Measurements from ENCODE around the gene RXRA. TPM values are rescaled to one million over a fixed set of nuclear protein-coding genes. Genes with fewer than 3 reads are reported as not detected.

RXRA gene
- polyA plus RNA-seq, 1 donor from 2014 or later: 2.7 TPM

DNA sequence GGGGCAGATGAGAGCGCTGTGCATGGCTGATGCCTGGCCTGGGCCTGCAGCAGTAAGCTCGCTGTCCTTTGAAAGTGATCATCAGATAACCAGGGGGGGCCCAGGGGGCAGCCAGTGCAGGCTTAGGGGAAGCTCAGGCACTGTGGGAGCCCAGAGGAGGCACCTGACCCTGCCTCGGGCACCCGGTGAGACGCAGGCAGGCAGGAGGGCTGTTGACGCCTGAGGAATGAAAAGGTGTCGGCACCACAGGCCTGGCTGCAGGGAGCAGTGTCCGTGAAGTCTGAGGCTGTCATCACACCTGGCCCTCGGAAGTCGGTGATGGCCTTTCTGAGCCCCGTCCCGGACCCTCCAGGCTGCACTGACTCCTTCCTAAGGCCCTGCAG, 84.6 kb downstream of the RXRA start:
- no peaks in the 10 kb centered on the region for H3F3A ChIP-seq (ENCODE audit: insufficient read depth, low read length, poor library complexity, severe bottlenecking)
- H3K9ac ChIP-seq (ENCODE audit: low read length): no peak overlapping the region
- no peak overlapping the region for H2AFZ ChIP-seq (ENCODE audit: low read depth, low read length)
- no peaks in the 10 kb centered on the region for H4K20me1 ChIP-seq (ENCODE audit: insufficient read depth)
- no peaks in the 10 kb centered on the region for H3K79me2 ChIP-seq (replicated peaks; ENCODE audit: insufficient read depth, low read length)
- TF ChIP-seq RAD21 (conservative IDR thresholded peaks at IDR 0.05): no peak
- TF ChIP-seq POLR2AphosphoS5 (IDR thresholded peaks at IDR 0.05): no peak
- no peak for TF ChIP-seq CTCF (IDR thresholded peaks at IDR 0.05; ENCODE audit: poor library complexity, severe bottlenecking)
- no peak for TF ChIP-seq SMC3 (conservative IDR thresholded peaks at IDR 0.05; ENCODE audit: poor library complexity)
- no peak for TF ChIP-seq EP300 (conservative IDR thresholded peaks at IDR 0.05; ENCODE audit: poor library complexity, severe bottlenecking)
- TF ChIP-seq TAF1 (IDR thresholded peaks at IDR 0.05; ENCODE audit: low read depth): no peak
- TF ChIP-seq, protein P1, sequence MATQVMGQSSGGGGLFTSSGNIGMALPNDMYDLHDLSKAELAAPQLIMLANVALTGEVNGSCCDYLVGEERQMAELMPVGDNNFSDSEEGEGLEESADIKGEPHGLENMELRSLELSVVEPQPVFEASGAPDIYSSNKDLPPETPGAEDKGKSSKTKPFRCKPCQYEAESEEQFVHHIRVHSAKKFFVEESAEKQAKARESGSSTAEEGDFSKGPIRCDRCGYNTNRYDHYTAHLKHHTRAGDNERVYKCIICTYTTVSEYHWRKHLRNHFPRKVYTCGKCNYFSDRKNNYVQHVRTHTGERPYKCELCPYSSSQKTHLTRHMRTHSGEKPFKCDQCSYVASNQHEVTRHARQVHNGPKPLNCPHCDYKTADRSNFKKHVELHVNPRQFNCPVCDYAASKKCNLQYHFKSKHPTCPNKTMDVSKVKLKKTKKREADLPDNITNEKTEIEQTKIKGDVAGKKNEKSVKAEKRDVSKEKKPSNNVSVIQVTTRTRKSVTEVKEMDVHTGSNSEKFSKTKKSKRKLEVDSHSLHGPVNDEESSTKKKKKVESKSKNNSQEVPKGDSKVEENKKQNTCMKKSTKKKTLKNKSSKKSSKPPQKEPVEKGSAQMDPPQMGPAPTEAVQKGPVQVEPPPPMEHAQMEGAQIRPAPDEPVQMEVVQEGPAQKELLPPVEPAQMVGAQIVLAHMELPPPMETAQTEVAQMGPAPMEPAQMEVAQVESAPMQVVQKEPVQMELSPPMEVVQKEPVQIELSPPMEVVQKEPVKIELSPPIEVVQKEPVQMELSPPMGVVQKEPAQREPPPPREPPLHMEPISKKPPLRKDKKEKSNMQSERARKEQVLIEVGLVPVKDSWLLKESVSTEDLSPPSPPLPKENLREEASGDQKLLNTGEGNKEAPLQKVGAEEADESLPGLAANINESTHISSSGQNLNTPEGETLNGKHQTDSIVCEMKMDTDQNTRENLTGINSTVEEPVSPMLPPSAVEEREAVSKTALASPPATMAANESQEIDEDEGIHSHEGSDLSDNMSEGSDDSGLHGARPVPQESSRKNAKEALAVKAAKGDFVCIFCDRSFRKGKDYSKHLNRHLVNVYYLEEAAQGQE (IDR thresholded peaks at IDR 0.05; ENCODE audit: borderline replicate concordance): no peak
- no peak for TF ChIP-seq EZH2 (IDR thresholded peaks at IDR 0.05; ENCODE audit: borderline replicate concordance, insufficient read depth, low read length, poor library complexity, severe bottlenecking)
- TF ChIP-seq MXI1 (conservative IDR thresholded peaks at IDR 0.05; ENCODE audit: poor library complexity, severe bottlenecking): no peak
- no peak overlapping the region for H3K27ac ChIP-seq (ENCODE audit: low read length)
- no peaks in the 10 kb centered on the region for H3K9me2 ChIP-seq (ENCODE audit: insufficient read depth, low read length)
- no peaks in the 10 kb centered on the region for H3K36me3 ChIP-seq (ENCODE audit: insufficient read depth, low read length)
- no peak overlapping the region for H3K4me2 ChIP-seq (ENCODE audit: low read length)
- no peaks in the 10 kb centered on the region for H3K9me3 ChIP-seq (ENCODE audit: low read length)
- no peaks in the 10 kb centered on the region for H3K27me3 ChIP-seq (ENCODE audit: insufficient read depth, low read depth, low read length)
- H3K4me3 ChIP-seq (ENCODE audit: low read length): no peak overlapping the region

DNA sequence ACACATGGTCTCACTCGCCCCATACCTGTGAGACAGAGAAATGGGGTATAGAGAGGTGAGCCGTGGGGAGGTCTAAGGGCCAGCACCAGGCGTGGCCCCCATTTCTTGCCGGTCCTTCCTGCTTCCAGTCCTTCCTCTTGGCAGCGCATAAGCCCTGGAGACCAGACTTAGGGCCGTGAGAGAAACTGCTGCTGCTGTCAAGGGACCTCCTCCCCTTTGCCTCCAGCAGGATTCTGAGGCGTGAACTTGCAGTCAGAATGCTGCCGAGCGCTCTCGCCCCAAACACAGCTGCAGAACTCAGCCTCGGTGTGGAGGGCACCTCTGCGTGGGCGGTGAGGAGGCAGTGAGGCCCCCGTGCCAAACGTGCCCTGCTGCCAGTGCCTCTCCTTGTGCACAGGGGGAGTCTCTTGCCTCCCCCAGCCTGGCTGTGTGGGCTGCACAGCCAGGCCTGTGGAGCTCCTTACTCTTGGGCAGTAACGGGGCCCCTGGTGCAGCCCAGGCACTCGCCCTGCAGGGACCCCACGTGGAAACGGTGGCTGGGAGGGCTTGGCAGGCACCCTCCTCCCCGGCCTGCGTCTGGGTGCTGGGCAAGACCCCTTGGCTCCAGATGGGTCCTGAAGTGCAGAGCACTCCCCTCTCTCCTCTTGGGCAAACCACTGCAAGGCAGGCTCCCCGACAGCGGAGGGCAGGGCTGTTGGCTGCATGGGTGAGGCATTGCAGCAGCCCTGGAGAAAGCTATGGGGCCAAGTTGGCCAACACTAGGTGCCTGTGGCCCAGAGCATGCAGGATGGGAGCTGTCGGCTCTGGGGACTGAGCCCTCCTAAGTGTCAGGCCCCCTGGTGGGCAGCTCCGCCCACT, 85.4 kb downstream of the RXRA start:
- H3K36me3 ChIP-seq (ENCODE audit: insufficient read depth, low read length): no peaks in the 10 kb centered on the region
- no peak for TF ChIP-seq RAD21 (conservative IDR thresholded peaks at IDR 0.05)
- TF ChIP-seq POLR2AphosphoS5 (IDR thresholded peaks at IDR 0.05): no peak
- TF ChIP-seq SMC3 (conservative IDR thresholded peaks at IDR 0.05; ENCODE audit: poor library complexity): no peak
- no peak for TF ChIP-seq TAF1 (IDR thresholded peaks at IDR 0.05; ENCODE audit: low read depth)
- TF ChIP-seq, protein P1 (IDR thresholded peaks at IDR 0.05; ENCODE audit: borderline replicate concordance): no peak
- TF ChIP-seq EZH2 (IDR thresholded peaks at IDR 0.05; ENCODE audit: borderline replicate concordance, insufficient read depth, low read length, poor library complexity, severe bottlenecking): no peak
- TF ChIP-seq MXI1 (conservative IDR thresholded peaks at IDR 0.05; ENCODE audit: poor library complexity, severe bottlenecking): no peak
- TF ChIP-seq CTCF (IDR thresholded peaks at IDR 0.05; ENCODE audit: poor library complexity, severe bottlenecking): no peak
- TF ChIP-seq EP300 (conservative IDR thresholded peaks at IDR 0.05; ENCODE audit: poor library complexity, severe bottlenecking): no peak
- H4K20me1 ChIP-seq (ENCODE audit: insufficient read depth): no peaks in the 10 kb centered on the region
- no peaks in the 10 kb centered on the region for H3K79me2 ChIP-seq (replicated peaks; ENCODE audit: insufficient read depth, low read length)
- no peak overlapping the region for H3K4me2 ChIP-seq (ENCODE audit: low read length)
- no peaks in the 10 kb centered on the region for H3K27me3 ChIP-seq (ENCODE audit: insufficient read depth, low read depth, low read length)
- H3K9ac ChIP-seq (ENCODE audit: low read length): no peak overlapping the region
- H2AFZ ChIP-seq (ENCODE audit: low read depth, low read length): no peak overlapping the region
- H3F3A ChIP-seq (ENCODE audit: insufficient read depth, low read length, poor library complexity, severe bottlenecking): no peaks in the 10 kb centered on the region
- no peak overlapping the region for H3K4me3 ChIP-seq (ENCODE audit: low read length)
- H3K9me2 ChIP-seq (ENCODE audit: insufficient read depth, low read length): no peaks in the 10 kb centered on the region
- no peak overlapping the region for H3K27ac ChIP-seq (ENCODE audit: low read length)
- H3K9me3 ChIP-seq (ENCODE audit: low read length): no peaks in the 10 kb centered on the region
